Measurements from ENCODE around the gene STON2. TPM values are rescaled to one million over a fixed set of nuclear protein-coding genes. Genes with fewer than 3 reads are reported as not detected.

Gene STON2
- total and polyA plus RNA-seq, 2 of the 13 experiments (the other 11 are each of a cell fraction or from before 2014, with no cell fraction given), result 2.1 to 11.0 TPM

GRCh38 chr14:81221579-81222102 is 178.5 kb downstream of the STON2 start (continued):
- TF ChIP-seq ZBTB38 (CRISPR knock-in tag; IDR thresholded peaks at IDR 0.05) (peak; percentile 70), ZNF605 (CRISPR knock-in tag; IDR thresholded peaks at IDR 0.05) (peak; percentile 74; the same call in 1 of the 2 replicates), ZNF234 (CRISPR knock-in tag; conservative IDR thresholded peaks at IDR 0.05) (no peak), TBL1XR1 (IDR thresholded peaks at IDR 0.05; ENCODE audit: borderline replicate concordance, low read length, partially characterized antibody) (no peak), PHF20 (CRISPR knock-in tag; IDR thresholded peaks at IDR 0.05) (no peak; the same call in 1 of the 2 replicates), RBFOX2 (IDR thresholded peaks at IDR 0.05; ENCODE audit: low read depth, low read length) (no peak), ZNF431 (CRISPR knock-in tag; IDR thresholded peaks at IDR 0.05; ENCODE audit: borderline replicate concordance, low read depth) (0 out of 2 replicates have a peak, but pooled peaks have one; percentile 3), ZNF292 (CRISPR knock-in tag; IDR thresholded peaks at IDR 0.05; ENCODE audit: borderline replicate concordance, low read depth) (peak; percentile 51; the same call in 1 of the 2 replicates)

- Histone ChIP-seq H3K9me3 (ENCODE audit: low read length) (no peaks in the 10 kb centered on the region), H3K4me2 (ENCODE audit: low read depth, low read length) (peak within 1 kb of the TSS; percentile 80), H3K36me3 (replicated peaks in 1 of 2; ENCODE audit: control insufficient read depth in 1 of 2, insufficient read depth in 2 of 2, low read length in 2 of 2) (peaks cover 0 to 5% of the 10 kb centered on the region in 2 experiments; a peak in 1 of 5 replicates), H3K79me2 (ENCODE audit: insufficient read depth, low read length) (peaks cover 38% of the 10 kb centered on the region), H3K27me3 (ENCODE audit: control insufficient read depth in 1 of 2, insufficient read depth in 2 of 2, low read length in 2 of 2) (no peaks in the 10 kb centered on the region), H3K9ac (ENCODE audit: insufficient read depth, low read depth, low read length) (peak within 1 kb of the TSS; percentile 100), H3K4me3 (replicated peaks in 1 of 3; ENCODE audit: insufficient read depth in 1 of 3, low read depth in 2 of 3, low read length in 3 of 3) (peak within 1 kb of the TSS; percentile 84 to 98 (median 86)), H3K27ac (ENCODE audit: extremely low read length, insufficient read depth, low read length) (peak within 1 kb of the TSS; percentile 100), H2AFZ (ENCODE audit: low read length) (peak within 1 kb of the TSS; percentile 86), H4K20me1 (ENCODE audit: insufficient read depth, low read length) (no peaks in the 10 kb centered on the region), H3K4me1 (ENCODE audit: insufficient read depth, low read length) (peaks cover 36% of the 10 kb centered on the region)
- FAIRE-seq (peak; percentile 81), ATAC-seq (peak; percentile 85), DNase-seq (ENCODE audit: low spot score) (peak; percentile 88)
- POLR2A ChIA-PET, result interaction anchor here (0.9 to 2.2 kb wide), 16 partner anchors 10 to 313 kb away, joined by 3 to 20 read pairs (median 4); partner anchors contain the start of genes CEP128 and SEL1L
- intact Hi-C loops (cut with micrococcal nuclease; ENCODE audit: unreplicated experiment), result no loop called here
- BruUV-seq (replicated peaks), result no TSS peak
- in situ Hi-C loops (cut with HindIII; ENCODE audit: extremely low pct_ligation_motif_present, low pct_unique_long_range_greater_than_20kb), result no loop called here
- CTCF ChIA-PET (ENCODE audit: low intra/inter-chr PET ratio, low total read pairs), result no interaction called here
- WGBS (ENCODE audit: low lambda C conversion rate), result 2% methylated on average over 47 of the region's 84 CpGs
- TF ChIP-seq HNF4A (CRISPR knock-in tag; IDR thresholded peaks at IDR 0.05) (no peak), ZNF512B (CRISPR knock-in tag; IDR thresholded peaks at IDR 0.05; ENCODE audit: borderline replicate concordance) (no peak), RBM39 (IDR thresholded peaks at IDR 0.05; ENCODE audit: low read depth, low read length, poor library complexity, severe bottlenecking) (peak; percentile 71), ZNF580 (CRISPR knock-in tag; IDR thresholded peaks at IDR 0.05; ENCODE audit: borderline replicate concordance, low read depth) (peak; percentile 56; the same call in 1 of the 2 replicates), ZNF550 (CRISPR knock-in tag; IDR thresholded peaks at IDR 0.05; ENCODE audit: borderline replicate concordance) (no peak), ZNF549 (CRISPR knock-in tag; IDR thresholded peaks at IDR 0.05) (0 out of 2 replicates have a peak, but pooled peaks have one; percentile 9), SRSF9 (IDR thresholded peaks at IDR 0.05; ENCODE audit: borderline replicate concordance, insufficient read depth, low read depth, low read length, poor library complexity, severe bottlenecking) (no peak)
These were observed 179.1 kb downstream of the STON2 start, which contains the start of gene GTF2A1 for GRCh38 chr14:81220830-81221578. Gene GTF2A1, minus strand, starts transcription at chr14:81220959. Its CDS starts 441 bp downstream, at chr14:81220518.
